NCI-H187 treated with DMSO at 0.1 percent for 48 hours (cell line): ENCODE data around the gene SLC25A5.
"Not testable (repeated sequence)": the region's sequence is repeated elsewhere in the genome, so short reads cannot be mapped to it uniquely, and the experiment has no call there.

Experiments
- DNase-seq: peaks from one replicate; lab custom pipeline; 2025; lab: John Stamatoyannopoulos, UW

SLC25A5 gene

GRCh38 chrX:119467842-119468550, at the start of gene SLC25A5:
TSS of gene SLC25A5 (plus strand) at chrX:119468444. CDS start at chrX:119468516, 72 bp downstream.
- DNase-seq, result peak; percentile 73

- DNase-seq, result no peak
Observed at GRCh38 chrX:119419146-119419545, 49.1 kb upstream of the SLC25A5 start.

GRCh38 chrX:119419898-119420297, 48.3 kb upstream of the SLC25A5 start:
- DNase-seq, result no peak

- DNase-seq, result no peak
Observed at GRCh38 chrX:119421016-119421705, 47.1 kb upstream of the SLC25A5 start.

- DNase-seq, result no peak
Observed at GRCh38 chrX:119423631-119424030, 44.6 kb upstream of the SLC25A5 start.

- DNase-seq, result no peak
Observed at GRCh38 chrX:119424999-119425398, 43.2 kb upstream of the SLC25A5 start.

GRCh38 chrX:119427024-119427794, 41.0 kb upstream of the SLC25A5 start:
- DNase-seq, result no peak

- no peak for DNase-seq
Observed at GRCh38 chrX:119427795-119428185, 40.5 kb upstream of the SLC25A5 start.

GRCh38 chrX:119429471-119429870, 38.8 kb upstream of the SLC25A5 start:
- DNase-seq, result no peak

- DNase-seq, result not testable (repeated sequence)
Observed at GRCh38 chrX:119441295-119441694, 26.9 kb upstream of the SLC25A5 start.

- DNase-seq, result no peak
Observed at GRCh38 chrX:119442286-119442685, 26.0 kb upstream of the SLC25A5 start.

GRCh38 chrX:119453202-119453601, 15.0 kb upstream of the SLC25A5 start:
- DNase-seq, result no peak

- no peak for DNase-seq
Observed at GRCh38 chrX:119455264-119455663, 13.0 kb upstream of the SLC25A5 start.

- no peak for DNase-seq
Observed at GRCh38 chrX:119459181-119459580, 9.1 kb upstream of the SLC25A5 start.

GRCh38 chrX:119465555-119465954, 2.7 kb upstream of the SLC25A5 start:
- no peak for DNase-seq

- no peak for DNase-seq
Observed at GRCh38 chrX:119466970-119467369, 1.3 kb upstream of the SLC25A5 start.

GRCh38 chrX:119467433-119467832, 811 bp upstream of the SLC25A5 start:
- no peak for DNase-seq

- peak; percentile 65 for DNase-seq
Observed at GRCh38 chrX:119468551-119469312, 488 bp downstream of the SLC25A5 start.

GRCh38 chrX:119469313-119469635, 1.0 kb downstream of the SLC25A5 start:
- DNase-seq, result no peak

- DNase-seq, result no peak
Observed at GRCh38 chrX:119474615-119475388, 6.6 kb downstream of the SLC25A5 start.

- no peak for DNase-seq
Observed at GRCh38 chrX:119475389-119476101, 7.3 kb downstream of the SLC25A5 start.
